ENCODE data around the gene DENND4C. TPM values are rescaled to one million over a fixed set of nuclear protein-coding genes. Genes with fewer than 3 reads are reported as not detected.

The DENND4C gene
- total RNA-seq, 1 experiment from 2014 or later = 26.6 TPM

DNA sequence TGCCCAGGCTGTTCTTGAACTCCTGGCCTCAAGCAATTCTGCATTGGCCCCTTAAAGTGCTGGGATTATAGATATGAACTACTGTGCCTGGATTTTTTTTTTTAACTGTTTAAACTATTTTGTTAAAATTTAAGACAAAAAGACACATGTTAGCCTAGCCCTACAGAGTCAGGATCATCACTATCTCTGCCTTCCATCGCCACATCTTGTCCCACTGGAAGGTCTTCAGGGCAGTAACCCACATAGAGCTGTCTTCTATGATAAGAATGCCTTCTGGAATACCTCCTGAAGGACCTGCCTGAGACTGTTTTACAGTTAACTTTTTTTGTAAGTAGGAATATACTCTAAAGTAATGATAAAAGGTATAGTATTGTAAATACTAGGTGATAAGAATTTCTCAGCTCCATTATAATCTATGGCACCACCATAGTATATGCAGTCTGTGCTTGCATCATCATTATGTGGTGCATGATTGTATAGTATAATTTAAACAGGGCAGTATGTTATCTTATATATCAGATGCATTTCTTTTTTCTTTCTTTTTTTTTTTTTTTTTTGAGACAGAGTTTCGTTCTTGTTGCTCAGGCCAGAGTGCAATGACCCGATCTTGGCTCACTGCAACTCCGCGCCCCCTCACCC lies 52.7 kb downstream of the DENND4C start:
- Histone ChIP-seq H4K5ac (ENCODE audit: insufficient read length, low read depth, low read length) (no peak overlapping the region), H3K9me3 (ENCODE audit: control insufficient read depth, low read depth, low read length) (no peaks in the 10 kb centered on the region), H3K23me2 (ENCODE audit: insufficient read length, low read depth, low read length, poor library complexity, severe bottlenecking) (no peaks in the 10 kb centered on the region), H3K23ac (ENCODE audit: insufficient read length, low read depth, low read length) (no peak overlapping the region), H2AK5ac (ENCODE audit: insufficient read length, low read length) (no peak overlapping the region), H3K27ac (ENCODE audit: insufficient read length, low read depth, low read length) (no peak overlapping the region), H3K18ac (ENCODE audit: insufficient read length, low read depth, low read length) (no peak overlapping the region), H3K14ac (ENCODE audit: insufficient read depth, low read length) (no peak overlapping the region), H3T11ph (ENCODE audit: low read length) (no peak overlapping the region), H3K9ac (ENCODE audit: extremely low read depth, insufficient read length, low read length) (no peak overlapping the region), H4K91ac (ENCODE audit: insufficient read length, low read depth, low read length) (no peak overlapping the region), H3K4me1 (ENCODE audit: insufficient read depth, low read length) (no peaks in the 10 kb centered on the region), H2BK15ac (ENCODE audit: low read depth, low read length) (no peak overlapping the region), H3K56ac (ENCODE audit: insufficient read length, low read depth, low read length) (no peak overlapping the region), H3K79me2 (ENCODE audit: insufficient read depth, low read length) (no peaks in the 10 kb centered on the region), H2BK120ac (ENCODE audit: low read depth, low read length, poor library complexity, severe bottlenecking) (no peak overlapping the region), H3K27me3 (ENCODE audit: insufficient read depth, low read length) (no peaks in the 10 kb centered on the region), H2BK20ac (ENCODE audit: low read depth, low read length, poor library complexity, severe bottlenecking) (no peak overlapping the region), H3K79me1 (ENCODE audit: insufficient read depth, low read depth, low read length, poor library complexity, severe bottlenecking) (peaks cover 7% of the 10 kb centered on the region), H4K8ac (replicated peaks; ENCODE audit: insufficient read length, low read depth, low read length) (no peak overlapping the region), H2AFZ (ENCODE audit: low read length) (no peak overlapping the region), H2BK12ac (ENCODE audit: insufficient read length, low read depth, low read length) (no peak overlapping the region), H4K20me1 (ENCODE audit: control insufficient read depth, insufficient read depth, insufficient read length) (no peaks in the 10 kb centered on the region), H2BK5ac (ENCODE audit: insufficient read length, low read length) (no peak overlapping the region), H3K4me2 (ENCODE audit: insufficient read depth, insufficient read length, low read length) (no peak overlapping the region), H3K4ac (ENCODE audit: low read depth, low read length) (no peak overlapping the region)
- no peaks in the 10 kb centered on the region for H3K27me3 Mint-ChIP-seq (ENCODE audit: low read depth)
- peak overlapping the region; percentile 39 to 70 (median 53); a peak in 5 of 7 replicates for H3K27ac Mint-ChIP-seq
- TF ChIP-seq CTCF (conservative IDR thresholded peaks at IDR 0.05) = no peak
- H3K36me3 Mint-ChIP-seq (ENCODE audit: insufficient read depth in 1 of 3, low read depth in 3 of 3) = peaks cover 0 to 11% (median 3%) of the 10 kb centered on the region in 3 experiments; a peak in 3 of 7 replicates
- H3K4me1 Mint-ChIP-seq = no peaks in the 10 kb centered on the region
- no peak for DNase-seq
- no peaks in the 10 kb centered on the region for H3K9me3 Mint-ChIP-seq
- no CpG with 5 or more reads among the region's 5 CpGs for WGBS (ENCODE audit: extremely low coverage, insufficient read length, low lambda C conversion rate)
- H3K4me3 Mint-ChIP-seq = no peak overlapping the region

Measured in H9 (cell line).